22Rv1 (cell line): ENCODE data around the gene UBR4.

Source experiments
- H3K27ac ChIP-seq: fragments of 450-650 bp; 2 replicates; pipeline ENCODE4 v1.5.1; 2017
- ZFX ChIP-seq: fragments of 450-650 bp; IDR thresholded peaks from 2 replicates; pipeline ENCODE4 v1.6.1; 2017; ENCODE audit warnings: antibody characterized with exemption, borderline replicate concordance
- TF ChIP-seq, protein P1 (sequence below): fragments of 450-650 bp; IDR thresholded peaks from 2 replicates; pipeline ENCODE4 v1.5.1; 2017; ENCODE audit warnings: mild to moderate bottlenecking

Gene UBR4

GRCh38 chr1:19205403-19205802, 4.7 kb downstream of the UBR4 start:
- H3K27ac ChIP-seq = no peak overlapping the region
- TF ChIP-seq, protein P1, sequence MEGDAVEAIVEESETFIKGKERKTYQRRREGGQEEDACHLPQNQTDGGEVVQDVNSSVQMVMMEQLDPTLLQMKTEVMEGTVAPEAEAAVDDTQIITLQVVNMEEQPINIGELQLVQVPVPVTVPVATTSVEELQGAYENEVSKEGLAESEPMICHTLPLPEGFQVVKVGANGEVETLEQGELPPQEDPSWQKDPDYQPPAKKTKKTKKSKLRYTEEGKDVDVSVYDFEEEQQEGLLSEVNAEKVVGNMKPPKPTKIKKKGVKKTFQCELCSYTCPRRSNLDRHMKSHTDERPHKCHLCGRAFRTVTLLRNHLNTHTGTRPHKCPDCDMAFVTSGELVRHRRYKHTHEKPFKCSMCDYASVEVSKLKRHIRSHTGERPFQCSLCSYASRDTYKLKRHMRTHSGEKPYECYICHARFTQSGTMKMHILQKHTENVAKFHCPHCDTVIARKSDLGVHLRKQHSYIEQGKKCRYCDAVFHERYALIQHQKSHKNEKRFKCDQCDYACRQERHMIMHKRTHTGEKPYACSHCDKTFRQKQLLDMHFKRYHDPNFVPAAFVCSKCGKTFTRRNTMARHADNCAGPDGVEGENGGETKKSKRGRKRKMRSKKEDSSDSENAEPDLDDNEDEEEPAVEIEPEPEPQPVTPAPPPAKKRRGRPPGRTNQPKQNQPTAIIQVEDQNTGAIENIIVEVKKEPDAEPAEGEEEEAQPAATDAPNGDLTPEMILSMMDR = no peak
- TF ChIP-seq ZFX = no peak

- TF ChIP-seq, protein P1 = no peak
- TF ChIP-seq ZFX = no peak
- no peak overlapping the region for H3K27ac ChIP-seq
Observed at GRCh38 chr1:19204446-19205266, 5.4 kb downstream of the UBR4 start.

GRCh38 chr1:19203440-19203839, 6.6 kb downstream of the UBR4 start:
- TF ChIP-seq, protein P1 = no peak
- no peak for TF ChIP-seq ZFX
- no peak overlapping the region for H3K27ac ChIP-seq

- no peak overlapping the region for H3K27ac ChIP-seq
Observed at GRCh38 chr1:19202396-19202795, 7.7 kb downstream of the UBR4 start.

DNA sequence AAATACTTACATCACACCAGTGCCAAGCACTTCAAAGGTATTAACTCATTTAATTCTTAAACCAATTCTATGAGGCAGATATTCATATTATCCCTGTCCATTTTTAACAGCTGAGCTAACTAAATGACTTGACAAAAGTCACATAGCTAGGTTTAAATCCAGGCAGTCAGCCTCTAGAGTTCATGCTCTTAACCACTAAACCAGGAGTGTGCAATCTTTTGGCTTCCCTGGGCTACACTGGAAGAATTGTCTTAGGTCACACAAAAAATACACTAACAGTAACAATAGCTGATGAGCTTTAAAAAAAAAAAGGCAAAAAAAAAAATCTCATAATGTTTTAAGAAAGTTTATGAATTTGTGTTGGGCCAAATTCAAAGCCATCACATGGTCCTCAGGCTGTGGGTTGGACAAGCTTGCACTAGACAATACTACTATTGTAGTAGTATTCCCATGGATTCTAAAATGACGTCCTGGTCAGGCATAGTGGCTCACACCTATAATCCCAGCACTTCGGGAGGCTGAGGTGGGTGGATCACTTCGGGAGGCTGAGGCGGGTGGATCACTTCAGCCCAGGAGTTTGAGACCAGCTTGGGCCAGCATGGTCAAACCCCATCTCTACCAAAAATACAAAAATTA, 10.0 kb downstream of the UBR4 start:
- no peak overlapping the region for H3K27ac ChIP-seq
- TF ChIP-seq, protein P1 = no peak
- TF ChIP-seq ZFX = no peak

More at GRCh38 chr1:19202396-19202795, 7.7 kb downstream of the UBR4 start:
- TF ChIP-seq ZFX = no peak
- TF ChIP-seq, protein P1 = no peak

DNA sequence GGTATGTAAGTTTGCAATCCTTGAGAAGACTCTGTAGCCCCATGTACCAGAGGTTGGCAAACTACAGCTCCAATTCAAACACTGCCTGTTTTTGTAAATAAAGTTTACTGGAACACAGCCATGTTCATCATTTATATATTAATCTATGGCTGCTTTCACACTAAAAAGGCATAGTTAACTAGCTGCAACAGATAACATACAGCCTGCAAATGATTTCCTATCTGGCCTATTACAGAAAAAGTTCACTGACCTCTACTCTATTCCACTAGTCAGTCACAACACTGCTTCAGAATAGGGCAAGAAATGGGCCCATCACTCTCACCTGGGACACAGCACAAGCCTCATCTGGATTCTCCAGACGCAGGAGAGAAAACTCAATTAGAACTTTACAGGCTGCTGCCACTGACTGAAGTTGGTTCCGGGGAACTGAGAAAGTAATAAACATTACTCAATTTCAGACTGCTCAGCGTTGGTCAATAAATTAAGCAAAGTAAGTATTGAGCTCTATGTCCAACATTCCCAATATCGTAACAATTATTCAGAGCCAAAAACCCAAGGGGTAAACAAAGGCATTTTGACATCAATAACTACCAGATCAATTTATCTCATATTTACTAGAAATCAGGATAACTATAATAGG, 10.6 kb downstream of the UBR4 start:
- TF ChIP-seq, protein P1 = no peak
- TF ChIP-seq ZFX = no peak
- no peak overlapping the region for H3K27ac ChIP-seq
